ENCODE measurements around the gene GINS1.

GINS1 gene

DNA sequence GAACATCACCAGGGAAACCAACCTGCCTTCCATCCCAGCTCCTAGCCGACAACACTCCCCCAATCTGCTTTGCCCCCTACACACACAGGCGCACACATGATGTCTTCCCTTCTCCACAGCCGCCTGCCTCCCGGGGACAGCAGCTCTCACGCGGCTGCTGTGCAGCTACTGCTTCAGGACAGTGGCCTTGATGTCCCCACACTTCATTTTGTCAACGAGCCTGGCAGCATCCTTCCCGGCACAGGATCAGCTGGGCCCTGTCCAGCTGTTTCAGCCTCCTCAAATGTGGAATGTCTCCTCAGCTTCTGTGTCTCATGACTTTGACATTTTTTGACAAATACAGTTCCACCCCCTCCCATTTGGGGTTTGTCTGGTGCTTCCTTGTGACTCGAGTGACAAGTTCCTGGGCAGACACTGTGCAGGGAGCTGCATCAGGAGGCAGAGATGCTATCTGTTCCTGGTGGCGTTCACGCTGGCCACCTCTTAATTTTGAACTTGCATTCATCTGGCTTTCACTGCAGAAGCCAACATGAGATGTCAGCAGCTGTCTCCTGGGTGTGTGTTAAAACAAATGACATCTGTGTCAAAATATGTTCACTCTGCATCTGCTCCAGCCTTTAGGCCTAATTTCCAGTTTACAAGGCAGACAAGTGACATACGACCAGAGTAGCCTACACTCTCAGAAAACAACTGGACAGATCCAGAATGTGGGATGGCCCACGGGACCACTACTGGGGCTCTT is 57.2 kb downstream of the GINS1 start:
- Histone ChIP-seq H4K20me1 (ENCODE audit: insufficient read depth, low read length) (no peaks in the 10 kb centered on the region), H3F3A (ENCODE audit: insufficient read depth, low read length) (no peaks in the 10 kb centered on the region), H3K27ac (ENCODE audit: low read length) (no peak overlapping the region), H3K9me2 (replicated peaks; ENCODE audit: insufficient read depth, low read length) (no peaks in the 10 kb centered on the region), H3K9me3 (replicated peaks; ENCODE audit: insufficient read depth, low read length) (no peaks in the 10 kb centered on the region), H3K4me2 (ENCODE audit: low read depth, low read length) (no peak overlapping the region), H3K4me1 (ENCODE audit: low read length) (no peaks in the 10 kb centered on the region), H3K79me2 (ENCODE audit: low read length) (no peaks in the 10 kb centered on the region), H2AFZ (ENCODE audit: low read length) (no peak overlapping the region), H3K27me3 (replicated peaks; ENCODE audit: insufficient read depth, low read length) (no peaks in the 10 kb centered on the region), H3K9ac (ENCODE audit: low read length) (no peak overlapping the region), H3K4me3 (ENCODE audit: low read length) (no peak overlapping the region), H3K36me3 (replicated peaks; ENCODE audit: insufficient read depth, low read length) (no peaks in the 10 kb centered on the region)
- TF ChIP-seq EZH2 (optimal IDR thresholded peaks at IDR 0.05; ENCODE audit: low read depth, low read length) (no peak), EZH2phosphoT487 (IDR thresholded peaks at IDR 0.05; ENCODE audit: low read length) (no peak)
- TF ChIP-seq, protein P1, sequence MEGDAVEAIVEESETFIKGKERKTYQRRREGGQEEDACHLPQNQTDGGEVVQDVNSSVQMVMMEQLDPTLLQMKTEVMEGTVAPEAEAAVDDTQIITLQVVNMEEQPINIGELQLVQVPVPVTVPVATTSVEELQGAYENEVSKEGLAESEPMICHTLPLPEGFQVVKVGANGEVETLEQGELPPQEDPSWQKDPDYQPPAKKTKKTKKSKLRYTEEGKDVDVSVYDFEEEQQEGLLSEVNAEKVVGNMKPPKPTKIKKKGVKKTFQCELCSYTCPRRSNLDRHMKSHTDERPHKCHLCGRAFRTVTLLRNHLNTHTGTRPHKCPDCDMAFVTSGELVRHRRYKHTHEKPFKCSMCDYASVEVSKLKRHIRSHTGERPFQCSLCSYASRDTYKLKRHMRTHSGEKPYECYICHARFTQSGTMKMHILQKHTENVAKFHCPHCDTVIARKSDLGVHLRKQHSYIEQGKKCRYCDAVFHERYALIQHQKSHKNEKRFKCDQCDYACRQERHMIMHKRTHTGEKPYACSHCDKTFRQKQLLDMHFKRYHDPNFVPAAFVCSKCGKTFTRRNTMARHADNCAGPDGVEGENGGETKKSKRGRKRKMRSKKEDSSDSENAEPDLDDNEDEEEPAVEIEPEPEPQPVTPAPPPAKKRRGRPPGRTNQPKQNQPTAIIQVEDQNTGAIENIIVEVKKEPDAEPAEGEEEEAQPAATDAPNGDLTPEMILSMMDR (IDR thresholded peaks at IDR 0.05; ENCODE audit: low read length) = no peak
- no peak for DNase-seq

DNA sequence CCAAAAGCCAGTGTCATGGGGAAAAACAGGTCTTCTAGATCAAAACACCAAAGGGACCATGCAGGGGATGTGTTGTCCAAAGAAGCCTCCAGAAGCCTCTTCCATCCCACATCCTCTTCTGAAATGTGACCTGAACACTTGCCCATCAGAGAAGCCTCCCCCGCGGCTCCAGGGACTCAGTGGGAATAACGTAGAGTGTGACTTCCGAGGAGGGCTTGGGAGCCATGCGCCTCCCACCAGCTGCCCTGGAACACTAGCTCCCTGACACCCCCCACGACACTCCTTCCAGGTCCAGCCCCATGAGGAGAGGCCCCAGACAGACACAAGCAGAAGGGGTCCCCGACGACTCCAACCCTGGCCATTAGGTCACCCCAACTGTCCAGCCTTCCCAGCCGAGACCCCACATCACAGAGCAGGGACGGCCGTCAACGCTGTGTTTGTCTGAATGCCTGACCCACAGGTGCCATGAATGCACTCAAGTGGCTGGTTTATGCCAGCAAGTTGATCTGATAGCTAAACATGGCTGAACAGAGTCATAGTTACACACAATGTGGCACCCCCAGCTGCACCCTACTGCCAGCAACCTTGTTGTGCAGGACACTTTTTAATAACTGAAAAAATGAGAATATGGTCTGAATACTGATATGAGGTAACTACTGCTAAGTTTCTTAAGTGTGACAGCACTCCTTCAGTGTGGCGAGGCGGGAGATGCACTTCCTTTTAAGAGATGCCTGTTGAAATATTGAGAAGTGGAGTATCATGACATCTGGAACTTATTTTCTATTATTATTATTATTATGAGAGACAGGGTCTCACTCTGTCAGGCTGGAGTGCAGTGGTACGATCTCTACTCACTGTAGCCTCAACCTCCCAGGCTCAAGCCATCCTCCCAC is 58.0 kb downstream of the GINS1 start:
- DNase-seq = no peak
- Histone ChIP-seq H3K9me2 (replicated peaks; ENCODE audit: insufficient read depth, low read length) (no peaks in the 10 kb centered on the region), H3K9me3 (replicated peaks; ENCODE audit: insufficient read depth, low read length) (no peaks in the 10 kb centered on the region), H2AFZ (ENCODE audit: low read length) (no peak overlapping the region), H3K4me3 (ENCODE audit: low read length) (no peak overlapping the region), H3F3A (ENCODE audit: insufficient read depth, low read length) (no peaks in the 10 kb centered on the region), H3K79me2 (ENCODE audit: low read length) (no peaks in the 10 kb centered on the region), H3K9ac (ENCODE audit: low read length) (no peak overlapping the region), H3K36me3 (replicated peaks; ENCODE audit: insufficient read depth, low read length) (no peaks in the 10 kb centered on the region), H3K27me3 (replicated peaks; ENCODE audit: insufficient read depth, low read length) (no peaks in the 10 kb centered on the region), H4K20me1 (ENCODE audit: insufficient read depth, low read length) (no peaks in the 10 kb centered on the region), H3K4me2 (ENCODE audit: low read depth, low read length) (no peak overlapping the region), H3K4me1 (ENCODE audit: low read length) (no peaks in the 10 kb centered on the region), H3K27ac (ENCODE audit: low read length) (no peak overlapping the region)
- TF ChIP-seq EZH2 (optimal IDR thresholded peaks at IDR 0.05; ENCODE audit: low read depth, low read length) (no peak), EZH2phosphoT487 (IDR thresholded peaks at IDR 0.05; ENCODE audit: low read length) (no peak)
- TF ChIP-seq, protein P1 (IDR thresholded peaks at IDR 0.05; ENCODE audit: low read length) = no peak

DNA sequence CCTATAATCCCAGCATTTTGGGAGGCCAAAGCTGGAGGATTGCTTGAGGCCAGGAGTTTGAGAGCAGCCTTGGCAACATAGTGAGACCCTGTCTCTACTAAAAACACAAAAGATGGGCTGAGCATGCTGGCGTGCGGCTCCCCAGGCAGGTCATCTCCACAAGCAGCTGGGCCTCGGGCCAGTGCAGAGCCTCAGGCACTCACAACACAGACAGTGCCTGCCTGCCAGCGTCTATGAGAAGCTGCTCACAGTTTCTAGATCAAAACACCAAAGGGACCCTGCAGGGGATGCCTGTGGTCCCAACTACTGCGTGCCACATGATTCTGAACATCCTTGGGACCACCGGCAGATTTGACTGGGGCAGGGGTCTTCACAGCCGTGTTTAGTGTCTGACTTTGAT is 59.4 kb downstream of the GINS1 start:
- Histone ChIP-seq H3K9ac (ENCODE audit: low read length) (no peak overlapping the region), H2AFZ (ENCODE audit: low read length) (no peak overlapping the region), H3K9me3 (replicated peaks; ENCODE audit: insufficient read depth, low read length) (no peaks in the 10 kb centered on the region), H3K4me2 (ENCODE audit: low read depth, low read length) (no peak overlapping the region), H4K20me1 (ENCODE audit: insufficient read depth, low read length) (no peaks in the 10 kb centered on the region), H3K9me2 (replicated peaks; ENCODE audit: insufficient read depth, low read length) (no peaks in the 10 kb centered on the region), H3K36me3 (replicated peaks; ENCODE audit: insufficient read depth, low read length) (no peaks in the 10 kb centered on the region), H3K4me1 (ENCODE audit: low read length) (no peaks in the 10 kb centered on the region), H3K4me3 (ENCODE audit: low read length) (no peak overlapping the region), H3F3A (ENCODE audit: insufficient read depth, low read length) (no peaks in the 10 kb centered on the region), H3K27me3 (replicated peaks; ENCODE audit: insufficient read depth, low read length) (no peaks in the 10 kb centered on the region), H3K27ac (ENCODE audit: low read length) (no peak overlapping the region), H3K79me2 (ENCODE audit: low read length) (no peaks in the 10 kb centered on the region)
- DNase-seq = no peak
- TF ChIP-seq EZH2 (optimal IDR thresholded peaks at IDR 0.05; ENCODE audit: low read depth, low read length) (no peak), EZH2phosphoT487 (IDR thresholded peaks at IDR 0.05; ENCODE audit: low read length) (no peak)
- TF ChIP-seq, protein P1 (IDR thresholded peaks at IDR 0.05; ENCODE audit: low read length) = no peak
